ENCODE measurements around the gene CCNG2. TPM values are rescaled to one million over a fixed set of nuclear protein-coding genes. Genes with fewer than 3 reads are reported as not detected.

The CCNG2 gene
- total and polyA plus RNA-seq, 2 of the 4 experiments (the other 2 are of a cell fraction), result 11.3 to 14.9 TPM

DNA sequence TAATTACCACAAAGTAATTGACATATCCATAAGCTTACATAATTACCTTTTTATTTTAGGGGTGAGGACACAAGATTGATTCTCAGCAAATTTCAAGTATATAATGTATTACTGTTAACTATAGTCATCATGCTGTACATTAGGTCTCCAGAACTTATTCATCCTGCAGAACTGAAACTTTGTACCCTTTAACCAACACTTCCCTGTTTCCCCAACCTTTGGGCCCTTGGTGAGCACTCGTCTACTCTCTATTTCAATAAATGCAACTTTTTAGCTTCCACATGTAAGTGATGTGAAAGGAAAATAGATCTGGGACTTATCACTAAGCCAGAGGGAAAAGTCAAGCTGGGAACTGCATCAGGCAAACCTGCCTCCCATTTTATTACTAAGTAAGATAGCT, 33.6 kb upstream of the CCNG2 start:
- ChIA-PET POLR2A (ENCODE audit: unreplicated experiment) (no interaction called here), CTCF (no interaction called here)
- H4K20me1 ChIP-seq (ENCODE audit: insufficient read depth, low read length), result no peaks in the 10 kb centered on the region
- H2AK9ac ChIP-seq (replicated peaks; ENCODE audit: low read depth, low read length, poor library complexity), result no peak overlapping the region
- H3K18ac ChIP-seq (ENCODE audit: low read depth, low read length), result no peak overlapping the region
- H3K4me1 ChIP-seq (ENCODE audit: control insufficient read depth, insufficient read depth, low read length), result no peaks in the 10 kb centered on the region
- H3K79me1 ChIP-seq (ENCODE audit: low read depth in 1 of 2, low read length in 2 of 2), result no peaks in the 10 kb centered on the region
- no peak overlapping the region for H3K27ac ChIP-seq (ENCODE audit: insufficient read depth, low read length)
- no peaks in the 10 kb centered on the region for H3K9me3 ChIP-seq (ENCODE audit: control insufficient read depth, insufficient read depth, low read length)
- H3K56ac ChIP-seq (ENCODE audit: extremely low read depth, insufficient read depth, low read length), result no peak overlapping the region
- no peak overlapping the region for H2BK15ac ChIP-seq (ENCODE audit: low read depth, low read length)
- H3K36me3 ChIP-seq (ENCODE audit: control insufficient read depth, insufficient read depth, low read length), result no peaks in the 10 kb centered on the region
- no peak overlapping the region for H2BK5ac ChIP-seq (ENCODE audit: low read depth, low read length, poor library complexity, severe bottlenecking)
- H2BK20ac ChIP-seq (ENCODE audit: low read depth, low read length), result no peak overlapping the region
- no peak overlapping the region for H4K91ac ChIP-seq (ENCODE audit: insufficient read depth, low read depth, low read length)
- H3K23ac ChIP-seq (ENCODE audit: low read depth, low read length), result no peak overlapping the region
- H4K5ac ChIP-seq (ENCODE audit: low read depth, low read length), result no peak overlapping the region
- no peak overlapping the region for H2BK120ac ChIP-seq (ENCODE audit: low read depth, low read length)
- no peak overlapping the region for H3K4ac ChIP-seq (ENCODE audit: low read depth, low read length)
- DNase-seq, result no peak
- no peak for ATAC-seq (ENCODE audit: low read depth)
- no peak overlapping the region for H2AFZ ChIP-seq (replicated peaks; ENCODE audit: low read length, poor library complexity)
- H3K27me3 ChIP-seq (ENCODE audit: control insufficient read depth, insufficient read depth, low read length), result peaks cover 39% of the 10 kb centered on the region
- H4K8ac ChIP-seq (ENCODE audit: low read depth in 2 of 2, low read length in 2 of 2), result no peak overlapping the region
- dilution Hi-C loops (cut with HindIII; ENCODE audit: low sequenced_read_pairs, unreplicated experiment), result no loop called here
- H3K9ac ChIP-seq (ENCODE audit: low read depth, low read length), result no peak overlapping the region
- H3K4me3 ChIP-seq (ENCODE audit: insufficient read depth, low read depth, low read length), result no peak overlapping the region
- in situ Hi-C loops (cut with MboI; ENCODE audit: low sequenced_read_pairs), result no loop called here
- TF ChIP-seq, protein P1, sequence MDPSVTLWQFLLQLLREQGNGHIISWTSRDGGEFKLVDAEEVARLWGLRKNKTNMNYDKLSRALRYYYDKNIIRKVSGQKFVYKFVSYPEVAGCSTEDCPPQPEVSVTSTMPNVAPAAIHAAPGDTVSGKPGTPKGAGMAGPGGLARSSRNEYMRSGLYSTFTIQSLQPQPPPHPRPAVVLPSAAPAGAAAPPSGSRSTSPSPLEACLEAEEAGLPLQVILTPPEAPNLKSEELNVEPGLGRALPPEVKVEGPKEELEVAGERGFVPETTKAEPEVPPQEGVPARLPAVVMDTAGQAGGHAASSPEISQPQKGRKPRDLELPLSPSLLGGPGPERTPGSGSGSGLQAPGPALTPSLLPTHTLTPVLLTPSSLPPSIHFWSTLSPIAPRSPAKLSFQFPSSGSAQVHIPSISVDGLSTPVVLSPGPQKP (IDR thresholded peaks at IDR 0.05; ENCODE audit: borderline replicate concordance, low read depth, low read length), result no peak
- TF ChIP-seq USF2 (IDR thresholded peaks at IDR 0.05; ENCODE audit: low read depth, low read length), result no peak
- TF ChIP-seq MAFK (IDR thresholded peaks at IDR 0.05; ENCODE audit: low read depth, low read length), result no peak
- no peak for TF ChIP-seq POLR2A (IDR thresholded peaks at IDR 0.05; ENCODE audit: low read depth, low read length)
- TF ChIP-seq SMC3 (IDR thresholded peaks at IDR 0.05; ENCODE audit: low read depth, low read length), result no peak
- no peak for TF ChIP-seq CHD1 (IDR thresholded peaks at IDR 0.05; ENCODE audit: low read depth, low read length)
- TF ChIP-seq FOS (IDR thresholded peaks at IDR 0.05; ENCODE audit: low read depth, low read length), result no peak
- TF ChIP-seq RFX5 (IDR thresholded peaks at IDR 0.05; ENCODE audit: low read depth, low read length), result no peak
- no peak for TF ChIP-seq RCOR1 (IDR thresholded peaks at IDR 0.05; ENCODE audit: insufficient replicate concordance, low read length)
- no peak for TF ChIP-seq MXI1 (IDR thresholded peaks at IDR 0.05; ENCODE audit: borderline replicate concordance, low read depth, low read length)
- TF ChIP-seq BHLHE40 (IDR thresholded peaks at IDR 0.05; ENCODE audit: low read depth, low read length), result no peak
- TF ChIP-seq, protein P2, sequence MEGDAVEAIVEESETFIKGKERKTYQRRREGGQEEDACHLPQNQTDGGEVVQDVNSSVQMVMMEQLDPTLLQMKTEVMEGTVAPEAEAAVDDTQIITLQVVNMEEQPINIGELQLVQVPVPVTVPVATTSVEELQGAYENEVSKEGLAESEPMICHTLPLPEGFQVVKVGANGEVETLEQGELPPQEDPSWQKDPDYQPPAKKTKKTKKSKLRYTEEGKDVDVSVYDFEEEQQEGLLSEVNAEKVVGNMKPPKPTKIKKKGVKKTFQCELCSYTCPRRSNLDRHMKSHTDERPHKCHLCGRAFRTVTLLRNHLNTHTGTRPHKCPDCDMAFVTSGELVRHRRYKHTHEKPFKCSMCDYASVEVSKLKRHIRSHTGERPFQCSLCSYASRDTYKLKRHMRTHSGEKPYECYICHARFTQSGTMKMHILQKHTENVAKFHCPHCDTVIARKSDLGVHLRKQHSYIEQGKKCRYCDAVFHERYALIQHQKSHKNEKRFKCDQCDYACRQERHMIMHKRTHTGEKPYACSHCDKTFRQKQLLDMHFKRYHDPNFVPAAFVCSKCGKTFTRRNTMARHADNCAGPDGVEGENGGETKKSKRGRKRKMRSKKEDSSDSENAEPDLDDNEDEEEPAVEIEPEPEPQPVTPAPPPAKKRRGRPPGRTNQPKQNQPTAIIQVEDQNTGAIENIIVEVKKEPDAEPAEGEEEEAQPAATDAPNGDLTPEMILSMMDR (conservative IDR thresholded peaks at IDR 0.05; ENCODE audit: low read depth, low read length), result no peak
- TF ChIP-seq CEBPB (IDR thresholded peaks at IDR 0.05; ENCODE audit: low read depth, low read length), result no peak
- no peak for TF ChIP-seq NFE2L2 (IDR thresholded peaks at IDR 0.05; ENCODE audit: low read depth, low read length)
- TF ChIP-seq RAD21 (IDR thresholded peaks at IDR 0.05; ENCODE audit: low read length), result no peak
- H3K14ac ChIP-seq (replicated peaks; ENCODE audit: low read depth, low read length), result no peak overlapping the region
- no peaks in the 10 kb centered on the region for H3K9me1 ChIP-seq (ENCODE audit: insufficient read depth, low read length)
- H2AK5ac ChIP-seq (ENCODE audit: low read depth, low read length), result no peak overlapping the region
- intact Hi-C loops (cut with micrococcal nuclease), result no loop called here
- no CpG with 5 or more reads among the region's 1 CpG for WGBS, 2 experiments (ENCODE audit: extremely low coverage in 2 of 2, insufficient read length in 1 of 2)
- no peak overlapping the region for H3K4me2 ChIP-seq (ENCODE audit: low read depth, low read length)
- BruUV-seq (replicated peaks), result no TSS peak

All from IMR-90 (cell line).